ENCODE results near the gene GHR. TPM values are rescaled to one million over a fixed set of nuclear protein-coding genes. Genes with fewer than 3 reads are reported as not detected.

Gene GHR
- total RNA-seq, 2 donors from 2014 or later: 0.27 to 1.2 TPM

DNA sequence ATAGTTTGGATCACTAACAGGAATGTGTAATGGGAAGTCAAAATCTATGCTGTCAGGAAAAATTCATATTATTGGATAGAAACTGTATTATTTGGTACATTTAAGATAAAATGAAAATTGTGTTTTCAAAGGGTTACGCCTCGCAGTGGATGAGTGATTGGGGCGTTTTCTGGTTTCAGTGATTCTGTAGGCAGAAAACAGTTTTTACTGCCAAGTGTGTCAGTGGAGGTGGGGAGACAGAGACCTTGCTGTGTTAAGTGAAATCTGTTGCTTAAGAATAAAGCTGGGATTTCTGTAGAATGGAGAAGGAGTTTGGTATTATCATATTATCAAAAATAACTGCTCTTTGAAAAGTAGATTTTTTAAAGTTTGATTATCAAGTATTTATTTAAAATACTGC lies 69.7 kb downstream of the GHR start:
- no peak for DNase-seq
- Mint-ChIP-seq H3K9me3 (no peaks in the 10 kb centered on the region), H3K36me3 (ENCODE audit: low read depth) (no peaks in the 10 kb centered on the region), H3K27me3 (ENCODE audit: insufficient read depth) (no peaks in the 10 kb centered on the region), H3K4me3 (no peak overlapping the region), H3K27ac (no peak overlapping the region), H3K4me1 (peaks cover 8% of the 10 kb centered on the region)
- 88 to 95% methylated on average over 3 of the region's 3 CpGs for WGBS, 2 experiments (ENCODE audit: insufficient coverage in 1 of 2, insufficient read length in 1 of 2)
- H3K27me3 ChIP-seq (ENCODE audit: control insufficient read depth, insufficient read depth, low read length, poor library complexity, severe bottlenecking): no peaks in the 10 kb centered on the region
- H3K36me3 ChIP-seq (ENCODE audit: control insufficient read depth, insufficient read depth, low read length): no peaks in the 10 kb centered on the region
- TF ChIP-seq, protein P1, sequence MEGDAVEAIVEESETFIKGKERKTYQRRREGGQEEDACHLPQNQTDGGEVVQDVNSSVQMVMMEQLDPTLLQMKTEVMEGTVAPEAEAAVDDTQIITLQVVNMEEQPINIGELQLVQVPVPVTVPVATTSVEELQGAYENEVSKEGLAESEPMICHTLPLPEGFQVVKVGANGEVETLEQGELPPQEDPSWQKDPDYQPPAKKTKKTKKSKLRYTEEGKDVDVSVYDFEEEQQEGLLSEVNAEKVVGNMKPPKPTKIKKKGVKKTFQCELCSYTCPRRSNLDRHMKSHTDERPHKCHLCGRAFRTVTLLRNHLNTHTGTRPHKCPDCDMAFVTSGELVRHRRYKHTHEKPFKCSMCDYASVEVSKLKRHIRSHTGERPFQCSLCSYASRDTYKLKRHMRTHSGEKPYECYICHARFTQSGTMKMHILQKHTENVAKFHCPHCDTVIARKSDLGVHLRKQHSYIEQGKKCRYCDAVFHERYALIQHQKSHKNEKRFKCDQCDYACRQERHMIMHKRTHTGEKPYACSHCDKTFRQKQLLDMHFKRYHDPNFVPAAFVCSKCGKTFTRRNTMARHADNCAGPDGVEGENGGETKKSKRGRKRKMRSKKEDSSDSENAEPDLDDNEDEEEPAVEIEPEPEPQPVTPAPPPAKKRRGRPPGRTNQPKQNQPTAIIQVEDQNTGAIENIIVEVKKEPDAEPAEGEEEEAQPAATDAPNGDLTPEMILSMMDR (conservative IDR thresholded peaks at IDR 0.05): no peak
- no peaks in the 10 kb centered on the region for H3K9me3 ChIP-seq (ENCODE audit: control insufficient read depth, low read length)
- H3K4me1 ChIP-seq (ENCODE audit: control insufficient read depth, insufficient read depth, low read length): no peaks in the 10 kb centered on the region
- H3K9ac ChIP-seq (ENCODE audit: extremely low read depth, low read length, poor library complexity, severe bottlenecking): no peak overlapping the region
- H3K27ac ChIP-seq (ENCODE audit: low read depth, low read length): no peak overlapping the region
- no peak overlapping the region for H3K4me3 ChIP-seq (ENCODE audit: low read length)

DNA sequence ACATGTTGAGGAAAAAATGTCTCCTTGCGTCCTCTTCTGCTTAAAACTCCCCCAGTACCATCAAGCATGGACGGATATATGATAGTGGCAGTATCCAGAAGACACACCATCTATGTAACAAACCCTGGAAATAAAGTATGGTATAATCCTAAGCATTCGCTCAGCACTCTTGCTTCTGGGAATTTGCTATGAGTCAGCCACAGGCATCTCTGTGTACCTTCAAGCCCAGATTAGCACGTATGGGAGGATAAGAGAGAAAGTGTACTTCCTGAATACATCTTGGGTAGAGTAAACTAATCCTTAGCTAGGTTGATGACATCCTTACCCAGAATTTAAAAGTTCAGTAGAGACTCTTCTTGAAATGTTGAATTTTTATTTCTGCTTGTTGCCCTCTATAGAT lies 71.2 kb downstream of the GHR start:
- 83 to 90% methylated on average over 1 to 4 of the region's 4 CpGs for WGBS, 2 experiments (ENCODE audit: insufficient coverage in 1 of 2, insufficient read length in 1 of 2)
- H3K9me3 ChIP-seq (ENCODE audit: control insufficient read depth, low read length): no peaks in the 10 kb centered on the region

DNA sequence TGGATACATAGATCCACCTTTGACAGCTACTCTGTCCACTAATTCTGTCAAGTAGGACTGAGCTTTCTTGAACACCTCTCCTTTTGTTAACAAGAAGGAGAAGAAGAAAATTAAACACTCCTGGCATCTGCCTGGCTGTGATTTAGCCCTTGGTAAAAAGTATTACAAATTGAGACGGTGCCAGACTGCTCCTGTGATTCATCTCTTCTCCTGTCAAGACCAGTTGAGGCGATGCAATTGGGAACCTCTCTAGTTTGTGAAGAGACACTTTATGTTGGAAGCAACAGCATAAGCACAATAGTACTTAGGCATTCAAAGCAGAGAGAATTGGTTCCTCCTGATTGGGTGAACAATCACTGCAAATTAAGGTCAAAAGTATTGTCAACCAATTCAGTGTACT lies 72.7 kb downstream of the GHR start:
- Mint-ChIP-seq H3K9me3 (no peaks in the 10 kb centered on the region), H3K27ac (no peak overlapping the region), H3K36me3 (ENCODE audit: low read depth) (no peaks in the 10 kb centered on the region), H3K27me3 (ENCODE audit: insufficient read depth) (no peaks in the 10 kb centered on the region), H3K4me1 (peaks cover 8% of the 10 kb centered on the region), H3K4me3 (no peak overlapping the region)
- Histone ChIP-seq H3K27ac (ENCODE audit: low read depth, low read length) (no peak overlapping the region), H3K4me3 (ENCODE audit: low read length) (no peak overlapping the region), H3K27me3 (ENCODE audit: control insufficient read depth, insufficient read depth, low read length, poor library complexity, severe bottlenecking) (no peaks in the 10 kb centered on the region), H3K36me3 (ENCODE audit: control insufficient read depth, insufficient read depth, low read length) (no peaks in the 10 kb centered on the region), H3K9ac (ENCODE audit: extremely low read depth, low read length, poor library complexity, severe bottlenecking) (no peak overlapping the region), H3K4me1 (ENCODE audit: control insufficient read depth, insufficient read depth, low read length) (no peaks in the 10 kb centered on the region), H3K9me3 (ENCODE audit: control insufficient read depth, low read length) (no peaks in the 10 kb centered on the region)
- 95 to 100% methylated on average over 2 of the region's 2 CpGs for WGBS, 2 experiments (ENCODE audit: insufficient coverage in 1 of 2, insufficient read length in 1 of 2)
- TF ChIP-seq, protein P1 (conservative IDR thresholded peaks at IDR 0.05): no peak
- no peak for DNase-seq

More for the DNA sequence above, 71.2 kb downstream of the GHR start:
- no peak for DNase-seq
- H3K27ac Mint-ChIP-seq: no peak overlapping the region
- H3K4me3 Mint-ChIP-seq: no peak overlapping the region
- TF ChIP-seq, protein P1 (conservative IDR thresholded peaks at IDR 0.05): no peak
- no peaks in the 10 kb centered on the region for H3K36me3 Mint-ChIP-seq (ENCODE audit: low read depth)
- no peaks in the 10 kb centered on the region for H3K9me3 Mint-ChIP-seq
- H3K36me3 ChIP-seq (ENCODE audit: control insufficient read depth, insufficient read depth, low read length): no peaks in the 10 kb centered on the region
- H3K4me3 ChIP-seq (ENCODE audit: low read length): no peak overlapping the region
- no peak overlapping the region for H3K9ac ChIP-seq (ENCODE audit: extremely low read depth, low read length, poor library complexity, severe bottlenecking)
- H3K27me3 Mint-ChIP-seq (ENCODE audit: insufficient read depth): no peaks in the 10 kb centered on the region
- H3K4me1 ChIP-seq (ENCODE audit: control insufficient read depth, insufficient read depth, low read length): no peaks in the 10 kb centered on the region
- H3K27me3 ChIP-seq (ENCODE audit: control insufficient read depth, insufficient read depth, low read length, poor library complexity, severe bottlenecking): no peaks in the 10 kb centered on the region
- H3K27ac ChIP-seq (ENCODE audit: low read depth, low read length): no peak overlapping the region
- H3K4me1 Mint-ChIP-seq: peaks cover 8% of the 10 kb centered on the region
